ENCODE data around the gene CFAP99.

DNA sequence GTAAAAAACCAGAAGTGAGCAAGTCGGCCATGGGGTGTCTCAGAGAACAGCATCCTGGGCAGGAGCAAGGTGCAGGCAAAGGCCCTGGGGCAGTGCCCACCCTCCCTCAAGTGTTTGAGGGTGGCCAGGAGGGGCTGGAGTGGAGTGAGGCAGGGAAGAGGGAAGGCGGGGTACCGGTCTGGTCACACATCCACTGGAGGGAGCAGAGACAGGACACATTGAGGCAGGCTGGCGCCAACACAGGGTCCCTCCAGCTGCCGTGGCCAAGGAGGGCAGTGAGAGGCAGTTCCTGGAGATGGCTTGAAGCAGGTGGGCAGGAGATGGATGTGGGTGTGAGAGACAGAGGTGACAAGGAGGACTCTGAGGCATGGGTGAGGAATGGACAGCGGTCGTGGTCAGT lies 29.8 kb downstream of the CFAP99 start:
- TF ChIP-seq, protein P1, sequence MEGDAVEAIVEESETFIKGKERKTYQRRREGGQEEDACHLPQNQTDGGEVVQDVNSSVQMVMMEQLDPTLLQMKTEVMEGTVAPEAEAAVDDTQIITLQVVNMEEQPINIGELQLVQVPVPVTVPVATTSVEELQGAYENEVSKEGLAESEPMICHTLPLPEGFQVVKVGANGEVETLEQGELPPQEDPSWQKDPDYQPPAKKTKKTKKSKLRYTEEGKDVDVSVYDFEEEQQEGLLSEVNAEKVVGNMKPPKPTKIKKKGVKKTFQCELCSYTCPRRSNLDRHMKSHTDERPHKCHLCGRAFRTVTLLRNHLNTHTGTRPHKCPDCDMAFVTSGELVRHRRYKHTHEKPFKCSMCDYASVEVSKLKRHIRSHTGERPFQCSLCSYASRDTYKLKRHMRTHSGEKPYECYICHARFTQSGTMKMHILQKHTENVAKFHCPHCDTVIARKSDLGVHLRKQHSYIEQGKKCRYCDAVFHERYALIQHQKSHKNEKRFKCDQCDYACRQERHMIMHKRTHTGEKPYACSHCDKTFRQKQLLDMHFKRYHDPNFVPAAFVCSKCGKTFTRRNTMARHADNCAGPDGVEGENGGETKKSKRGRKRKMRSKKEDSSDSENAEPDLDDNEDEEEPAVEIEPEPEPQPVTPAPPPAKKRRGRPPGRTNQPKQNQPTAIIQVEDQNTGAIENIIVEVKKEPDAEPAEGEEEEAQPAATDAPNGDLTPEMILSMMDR (IDR thresholded peaks at IDR 0.05; ENCODE audit: borderline replicate concordance, extremely low read depth, low read length, poor library complexity, severe bottlenecking) = no peak
- no peak for TF ChIP-seq EZH2 (IDR thresholded peaks at IDR 0.05; ENCODE audit: borderline replicate concordance, low read depth, low read length, severe bottlenecking)
